D721Med (cell line): ENCODE measurements around the gene PRUNE2.

Experiments used
- DNase-seq: peaks from one replicate; pipeline ENCODE4 v3.0.0; 2011; ENCODE audit warnings: low spot score; ENCODE audit not compliant: insufficient read length
- FAIRE-seq: peaks from 2 replicates; lab custom pipeline; 2011; peaks lifted over from hg19 to GRCh38; lab: Jason Lieb, UNC
- TF ChIP-seq, protein P1 (sequence below): IDR thresholded peaks from 2 replicates; pipeline ENCODE4 v1.5.1; 2012; ENCODE audit warnings: mild to moderate bottlenecking, control low read depth; ENCODE audit not compliant: insufficient read depth; ENCODE audit errors: missing control alignments

Gene PRUNE2

GRCh38 chr9:76586390-76587314 is 319.3 kb downstream of the PRUNE2 start:
- FAIRE-seq = no peak
- TF ChIP-seq, protein P1, sequence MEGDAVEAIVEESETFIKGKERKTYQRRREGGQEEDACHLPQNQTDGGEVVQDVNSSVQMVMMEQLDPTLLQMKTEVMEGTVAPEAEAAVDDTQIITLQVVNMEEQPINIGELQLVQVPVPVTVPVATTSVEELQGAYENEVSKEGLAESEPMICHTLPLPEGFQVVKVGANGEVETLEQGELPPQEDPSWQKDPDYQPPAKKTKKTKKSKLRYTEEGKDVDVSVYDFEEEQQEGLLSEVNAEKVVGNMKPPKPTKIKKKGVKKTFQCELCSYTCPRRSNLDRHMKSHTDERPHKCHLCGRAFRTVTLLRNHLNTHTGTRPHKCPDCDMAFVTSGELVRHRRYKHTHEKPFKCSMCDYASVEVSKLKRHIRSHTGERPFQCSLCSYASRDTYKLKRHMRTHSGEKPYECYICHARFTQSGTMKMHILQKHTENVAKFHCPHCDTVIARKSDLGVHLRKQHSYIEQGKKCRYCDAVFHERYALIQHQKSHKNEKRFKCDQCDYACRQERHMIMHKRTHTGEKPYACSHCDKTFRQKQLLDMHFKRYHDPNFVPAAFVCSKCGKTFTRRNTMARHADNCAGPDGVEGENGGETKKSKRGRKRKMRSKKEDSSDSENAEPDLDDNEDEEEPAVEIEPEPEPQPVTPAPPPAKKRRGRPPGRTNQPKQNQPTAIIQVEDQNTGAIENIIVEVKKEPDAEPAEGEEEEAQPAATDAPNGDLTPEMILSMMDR = no peak
- DNase-seq = no peak

- FAIRE-seq = no peak
Observed at GRCh38 chr9:76585487-76586389, 320.2 kb downstream of the PRUNE2 start.

GRCh38 chr9:76583256-76583655 is 322.7 kb downstream of the PRUNE2 start:
- FAIRE-seq = no peak
- DNase-seq = no peak
- TF ChIP-seq, protein P1 = no peak

More at GRCh38 chr9:76585487-76586389, 320.2 kb downstream of the PRUNE2 start:
- TF ChIP-seq, protein P1 = no peak
- DNase-seq = no peak

GRCh38 chr9:76581731-76582130 is 324.2 kb downstream of the PRUNE2 start:
- DNase-seq = no peak
- no peak for FAIRE-seq
- TF ChIP-seq, protein P1 = no peak

- DNase-seq = no peak
Observed at GRCh38 chr9:76580820-76581219, 325.1 kb downstream of the PRUNE2 start.

DNA sequence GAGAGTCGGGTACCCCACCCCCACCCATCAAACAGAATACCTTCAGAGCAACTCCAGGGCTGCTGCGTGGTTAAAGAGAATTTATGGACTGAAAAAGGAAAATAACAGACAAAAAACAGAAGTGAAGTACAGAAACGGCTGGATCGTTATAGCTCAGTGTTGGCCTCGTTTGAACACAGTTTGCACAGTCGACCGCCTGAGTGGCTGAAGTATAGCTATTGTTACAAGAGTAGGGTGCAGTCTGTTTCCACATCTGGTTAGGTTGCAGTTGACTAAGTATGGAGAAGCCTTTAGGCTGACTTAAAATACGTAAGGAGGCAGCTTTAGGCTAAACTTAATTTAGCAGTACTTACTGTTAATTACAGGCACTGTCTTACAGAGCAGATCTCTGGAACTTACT is 325.7 kb downstream of the PRUNE2 start:
- FAIRE-seq = no peak
- TF ChIP-seq, protein P1 = no peak
- no peak for DNase-seq

More at GRCh38 chr9:76580820-76581219, 325.1 kb downstream of the PRUNE2 start:
- TF ChIP-seq, protein P1 = no peak
- no peak for FAIRE-seq
